ENCODE results near the gene PRICKLE2.

GRCh38 chr3:64145438-64145837, 79.8 kb downstream of the PRICKLE2 start:
- TF ChIP-seq POLR2A (IDR thresholded peaks at IDR 0.05): no peak
- no peak for TF ChIP-seq CTCF (IDR thresholded peaks at IDR 0.05)
